ENCODE results near the gene CLPTM1L. TPM values are rescaled to one million over a fixed set of nuclear protein-coding genes. Genes with fewer than 3 reads are reported as not detected.
"Not testable (repeated sequence)": the region's sequence is repeated elsewhere in the genome, so short reads cannot be mapped to it uniquely, and the experiment has no call there.

Gene CLPTM1L
- polyA plus RNA-seq, 1 experiment = 145 TPM

- POLR2A ChIA-PET = no interaction called here
- Histone ChIP-seq H3K4me3 (ENCODE audit: low read depth, low read length) (no peak overlapping the region), H3K27me3 (ENCODE audit: control insufficient read depth, insufficient read depth, low read length) (no peaks in the 10 kb centered on the region), H3K36me3 (ENCODE audit: control insufficient read depth, insufficient read depth, low read length) (no peaks in the 10 kb centered on the region)
- TF ChIP-seq CTCF (IDR thresholded peaks at IDR 0.05; ENCODE audit: insufficient read depth, low read depth, low read length) = no peak
- DNase-seq (ENCODE audit: low read depth) = no peak
- CTCF ChIA-PET = no interaction called here
Measured at GRCh38 chr5:1277331-1277730, 67.6 kb downstream of the CLPTM1L start.

GRCh38 chr5:1276930-1277329 is 68.0 kb downstream of the CLPTM1L start:
- H3K4me3 ChIP-seq (ENCODE audit: low read depth, low read length) = no peak overlapping the region
- no peaks in the 10 kb centered on the region for H3K36me3 ChIP-seq (ENCODE audit: control insufficient read depth, insufficient read depth, low read length)
- no peak for DNase-seq (ENCODE audit: low read depth)
- CTCF ChIA-PET = interaction anchor here (0.8 kb wide), 1 partner anchor 11 kb away, joined by 3 read pairs; no protein-coding TSS in a partner anchor
- no peaks in the 10 kb centered on the region for H3K27me3 ChIP-seq (ENCODE audit: control insufficient read depth, insufficient read depth, low read length)
- POLR2A ChIA-PET = no interaction called here
- TF ChIP-seq CTCF (IDR thresholded peaks at IDR 0.05; ENCODE audit: insufficient read depth, low read depth, low read length) = no peak

- H3K36me3 ChIP-seq (ENCODE audit: control insufficient read depth, insufficient read depth, low read length); H3K27me3 ChIP-seq (ENCODE audit: control insufficient read depth, insufficient read depth, low read length); POLR2A ChIA-PET; DNase-seq (ENCODE audit: low read depth); CTCF ChIA-PET; H3K4me3 ChIP-seq (ENCODE audit: low read depth, low read length): not testable (repeated sequence)
Measured at GRCh38 chr5:1275397-1276391, 69.2 kb downstream of the CLPTM1L start.

GRCh38 chr5:1274471-1274870 is 70.4 kb downstream of the CLPTM1L start:
- no peak for DNase-seq (ENCODE audit: low read depth)
- TF ChIP-seq CTCF (IDR thresholded peaks at IDR 0.05; ENCODE audit: insufficient read depth, low read depth, low read length) = no peak
- ChIA-PET POLR2A (no interaction called here), CTCF (no interaction called here)
- Histone ChIP-seq H3K27me3 (ENCODE audit: control insufficient read depth, insufficient read depth, low read length) (no peaks in the 10 kb centered on the region), H3K4me3 (ENCODE audit: low read depth, low read length) (no peak overlapping the region), H3K36me3 (ENCODE audit: control insufficient read depth, insufficient read depth, low read length) (no peaks in the 10 kb centered on the region)

- ChIA-PET CTCF (no interaction called here), POLR2A (no interaction called here)
- H3K36me3 ChIP-seq (ENCODE audit: control insufficient read depth, insufficient read depth, low read length) = no peaks in the 10 kb centered on the region
Measured at GRCh38 chr5:1273745-1274144, 71.2 kb downstream of the CLPTM1L start.

More at GRCh38 chr5:1273745-1274144, 71.2 kb downstream of the CLPTM1L start:
- H3K4me3 ChIP-seq (ENCODE audit: low read depth, low read length) = no peak overlapping the region
- no peak for TF ChIP-seq CTCF (IDR thresholded peaks at IDR 0.05; ENCODE audit: insufficient read depth, low read depth, low read length)
- no peaks in the 10 kb centered on the region for H3K27me3 ChIP-seq (ENCODE audit: control insufficient read depth, insufficient read depth, low read length)
- DNase-seq (ENCODE audit: low read depth) = no peak
